GM13977 (cell line): ENCODE results near the gene DRGX.

Experiments used
- DNase-seq: peaks from one replicate; pipeline ENCODE4 v3.0.0; 2012; ENCODE audit warnings: low spot score
- in situ Hi-C: fragments of 300-500 bp; cut with MboI; formaldehyde crosslinking; loops from one replicate; pipeline ENCODE4 v1.12.0; 2022; ENCODE audit warnings: low sequenced_read_pairs, low pct_unique_long_range_greater_than_20kb, mixed read lengths, inconsistent platforms; ENCODE audit not compliant: unreplicated experiment
- TF ChIP-seq, protein P1 (sequence below): IDR thresholded peaks from 2 replicates; pipeline ENCODE4 v1.5.1; 2012; ENCODE audit warnings: mild to moderate bottlenecking, control low read depth; ENCODE audit not compliant: insufficient read depth; ENCODE audit errors: extremely low read depth, missing control alignments

Gene DRGX

DNA sequence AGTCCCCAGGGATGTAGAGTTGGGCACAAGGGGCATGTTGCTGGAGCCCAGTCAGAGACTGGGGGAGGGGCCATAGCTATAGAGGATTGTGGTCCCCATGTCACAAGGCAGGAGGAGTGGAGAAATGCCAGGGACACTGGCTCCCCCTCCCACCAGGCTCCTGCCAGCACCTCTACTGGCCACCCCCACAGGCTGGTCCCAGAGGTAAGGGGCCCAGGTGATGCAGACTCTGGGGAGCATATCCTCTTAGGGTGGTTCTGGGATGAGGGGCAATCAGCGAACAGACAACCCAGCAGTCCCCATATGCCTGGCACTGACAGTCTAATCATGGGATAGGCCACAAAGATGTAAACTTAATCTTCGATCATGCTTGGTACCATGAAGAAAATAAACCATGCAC, 75.7 kb downstream of the DRGX start:
- no peak for DNase-seq
- TF ChIP-seq, protein P1, sequence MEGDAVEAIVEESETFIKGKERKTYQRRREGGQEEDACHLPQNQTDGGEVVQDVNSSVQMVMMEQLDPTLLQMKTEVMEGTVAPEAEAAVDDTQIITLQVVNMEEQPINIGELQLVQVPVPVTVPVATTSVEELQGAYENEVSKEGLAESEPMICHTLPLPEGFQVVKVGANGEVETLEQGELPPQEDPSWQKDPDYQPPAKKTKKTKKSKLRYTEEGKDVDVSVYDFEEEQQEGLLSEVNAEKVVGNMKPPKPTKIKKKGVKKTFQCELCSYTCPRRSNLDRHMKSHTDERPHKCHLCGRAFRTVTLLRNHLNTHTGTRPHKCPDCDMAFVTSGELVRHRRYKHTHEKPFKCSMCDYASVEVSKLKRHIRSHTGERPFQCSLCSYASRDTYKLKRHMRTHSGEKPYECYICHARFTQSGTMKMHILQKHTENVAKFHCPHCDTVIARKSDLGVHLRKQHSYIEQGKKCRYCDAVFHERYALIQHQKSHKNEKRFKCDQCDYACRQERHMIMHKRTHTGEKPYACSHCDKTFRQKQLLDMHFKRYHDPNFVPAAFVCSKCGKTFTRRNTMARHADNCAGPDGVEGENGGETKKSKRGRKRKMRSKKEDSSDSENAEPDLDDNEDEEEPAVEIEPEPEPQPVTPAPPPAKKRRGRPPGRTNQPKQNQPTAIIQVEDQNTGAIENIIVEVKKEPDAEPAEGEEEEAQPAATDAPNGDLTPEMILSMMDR, result no peak
- in situ Hi-C loops, result no loop called here

DNA sequence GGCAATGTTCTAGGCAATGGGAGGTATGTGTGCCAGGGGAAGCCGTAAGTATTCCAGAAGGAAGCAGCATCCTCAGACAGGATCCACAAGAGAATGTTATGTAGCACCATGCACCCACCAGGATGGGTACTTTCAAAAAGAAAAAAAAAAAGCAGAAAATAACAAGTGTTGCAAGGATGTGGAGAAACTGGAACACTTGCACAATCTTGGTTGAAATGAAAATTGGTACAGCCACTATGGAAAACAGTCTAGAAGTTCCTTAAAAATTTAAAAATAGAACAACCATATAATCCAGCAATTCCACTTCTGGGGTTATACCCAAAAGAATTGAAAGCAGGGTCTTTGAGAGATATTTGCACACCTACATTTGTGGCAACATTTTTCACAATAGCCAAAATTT, 76.7 kb downstream of the DRGX start:
- in situ Hi-C loops, result no loop called here
- TF ChIP-seq, protein P1, result no peak
- DNase-seq, result no peak

DNA sequence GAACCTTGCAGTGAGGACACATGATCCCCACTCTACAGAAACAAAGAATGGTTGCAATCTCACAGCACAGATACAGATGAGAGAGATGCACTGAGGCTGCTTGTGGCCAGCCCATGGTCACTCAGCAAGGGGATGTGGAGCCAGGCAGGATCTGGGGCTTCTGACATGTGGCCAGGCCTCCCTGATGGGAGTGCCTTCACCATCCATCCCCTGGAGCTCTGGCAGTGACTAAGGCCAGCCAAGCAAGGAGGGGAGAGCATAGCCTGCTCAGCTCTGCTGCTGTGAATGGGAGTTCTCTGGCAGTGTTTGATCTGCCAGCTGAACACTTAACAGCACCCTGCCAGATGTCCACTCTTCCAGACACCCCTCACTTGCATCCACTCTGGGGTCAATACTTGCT, 77.1 kb downstream of the DRGX start:
- TF ChIP-seq, protein P1, result no peak
- DNase-seq, result no peak
- in situ Hi-C loops, result no loop called here

DNA sequence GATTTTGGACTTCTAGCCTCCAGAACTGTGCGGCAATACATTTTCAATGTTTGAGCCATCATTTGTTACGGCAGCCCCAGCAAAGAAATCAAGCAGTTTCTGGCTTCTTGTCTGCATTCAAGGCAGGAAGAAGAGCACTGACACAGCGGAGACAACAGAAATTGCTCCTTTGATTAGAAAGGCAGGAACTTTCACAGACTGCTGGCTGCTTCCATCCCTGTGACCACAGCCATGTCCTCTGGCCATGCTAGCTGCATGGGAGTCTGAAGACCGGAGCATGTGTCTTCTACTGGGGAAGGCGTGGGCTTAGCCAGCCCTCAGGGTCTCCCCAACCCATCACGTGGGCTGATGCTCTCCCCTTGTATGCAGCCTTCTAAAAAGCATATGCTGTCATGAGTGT, 77.9 kb downstream of the DRGX start:
- in situ Hi-C loops, result no loop called here
- no peak for DNase-seq
- TF ChIP-seq, protein P1, result no peak

DNA sequence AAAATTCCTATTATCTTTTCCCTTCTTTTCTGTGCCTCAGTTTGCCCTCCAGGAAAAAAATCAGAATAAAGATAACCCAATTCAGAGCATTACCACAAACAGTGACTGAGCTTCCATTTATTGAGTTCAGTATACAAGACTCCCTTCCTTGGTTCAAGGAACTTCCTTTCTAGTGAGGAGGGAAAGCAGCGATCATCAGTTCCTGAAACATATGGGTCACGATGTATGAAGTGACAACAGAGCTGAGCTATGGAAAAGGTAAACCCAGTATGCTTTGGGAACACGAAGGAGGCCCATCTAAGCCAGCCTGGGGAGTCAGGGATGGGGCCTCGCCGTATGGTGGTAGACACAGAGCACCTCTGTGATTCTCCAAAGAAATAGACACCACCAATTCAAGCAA, 81.1 kb downstream of the DRGX start:
- in situ Hi-C loops, result no loop called here
- DNase-seq, result no peak
- TF ChIP-seq, protein P1, result no peak
